HL-60 (cell line): Measurements from ENCODE around the gene VARS1.

ENCODE experiments used
- DNase-seq, 2 experiments: peaks; one replicate each; pipeline ENCODE4 v3.0.0-alpha.2; 2010 to 2020; ENCODE audit warnings: low read depth in 1 of 2, low spot score in 1 of 2
- H3K27ac ChIP-seq: fragments of 250-450 bp; sonication (Bioruptor Pico); replicated peaks from 2 replicates; pipeline ENCODE4 v1.5.1; 2020; ENCODE audit warnings: mild to moderate bottlenecking, moderate library complexity
- H3K27me3 ChIP-seq: fragments of 250-450 bp; sonication (Bioruptor Pico); 2 replicates; pipeline ENCODE4 v1.5.1; 2021; ENCODE audit warnings: mild to moderate bottlenecking, moderate library complexity; ENCODE audit not compliant: insufficient read depth, poor library complexity, severe bottlenecking
- H3K4me3 ChIP-seq: replicated peaks from 2 replicates; pipeline ENCODE4 v1.5.1; 2011; ENCODE audit warnings: mild to moderate bottlenecking, control low read depth, low read length; ENCODE audit not compliant: insufficient read depth
- GABPA ChIP-seq: IDR thresholded peaks from 2 replicates; pipeline ENCODE4 v1.6.1; 2012; ENCODE audit warnings: low read depth
- POLR2AphosphoS5 ChIP-seq: IDR thresholded peaks from 2 replicates; pipeline ENCODE4 v1.6.1; 2012; ENCODE audit warnings: low read depth
- REST ChIP-seq: IDR thresholded peaks from 2 replicates; pipeline ENCODE4 v1.6.1; 2012; ENCODE audit warnings: low read depth; ENCODE audit not compliant: insufficient replicate concordance
- SPI1 ChIP-seq: IDR thresholded peaks from 2 replicates; pipeline ENCODE4 v1.6.1; 2012; ENCODE audit warnings: low read depth, mild to moderate bottlenecking, borderline replicate concordance
- TF ChIP-seq, protein P1 (sequence below): IDR thresholded peaks from one replicate; pipeline ENCODE4 v1.5.1; 2011; ENCODE audit warnings: low read length, control low read depth, inconsistent platforms; ENCODE audit not compliant: insufficient read depth

Gene VARS1

DNA sequence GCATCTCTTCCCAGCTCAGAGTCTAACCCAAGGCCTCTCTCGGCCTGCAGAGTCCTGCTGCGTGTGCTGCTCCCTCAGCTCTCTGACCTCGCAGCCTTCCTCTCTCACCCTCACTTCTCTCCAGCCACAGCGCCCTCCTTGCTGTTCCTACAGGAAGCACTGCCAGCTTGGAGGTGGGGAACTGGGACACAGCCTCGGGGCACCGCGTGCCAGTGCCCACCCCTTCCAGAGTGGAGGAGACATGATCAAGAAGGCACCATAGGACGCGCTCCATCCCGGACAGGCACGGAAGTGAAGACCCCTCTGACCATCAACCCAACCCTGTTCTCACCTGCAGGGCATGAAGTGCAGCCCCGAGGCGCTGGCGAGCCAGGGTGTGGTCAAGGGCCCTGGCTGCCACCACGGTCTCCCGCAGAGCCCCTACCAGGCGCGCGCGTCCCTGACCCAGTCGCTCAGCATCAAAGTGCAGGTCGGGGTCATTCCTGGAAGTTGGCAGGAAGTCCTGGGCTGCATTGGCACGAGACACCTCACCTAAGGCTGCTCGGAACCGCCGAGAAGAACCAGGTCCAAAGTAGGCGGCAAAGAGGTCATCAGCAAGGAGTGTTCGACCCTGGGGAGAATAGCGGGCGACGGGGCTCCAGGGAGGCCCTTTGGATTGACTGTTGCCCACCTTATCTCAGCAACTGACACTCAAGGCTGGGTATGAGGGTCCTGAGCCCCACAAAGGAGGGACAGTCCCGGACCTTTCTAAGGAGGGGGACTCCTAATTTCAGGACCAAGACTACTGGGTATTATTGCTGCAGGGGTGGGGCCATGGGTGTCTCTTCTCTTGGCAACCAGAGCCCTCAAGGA lies 19.7 kb downstream of the VARS1 start:
- no peak overlapping the region for H3K4me3 ChIP-seq
- DNase-seq = no peak
- H3K27ac ChIP-seq = no peak overlapping the region
- TF ChIP-seq POLR2AphosphoS5 = no peak
- no peak for TF ChIP-seq SPI1
- TF ChIP-seq, protein P1, sequence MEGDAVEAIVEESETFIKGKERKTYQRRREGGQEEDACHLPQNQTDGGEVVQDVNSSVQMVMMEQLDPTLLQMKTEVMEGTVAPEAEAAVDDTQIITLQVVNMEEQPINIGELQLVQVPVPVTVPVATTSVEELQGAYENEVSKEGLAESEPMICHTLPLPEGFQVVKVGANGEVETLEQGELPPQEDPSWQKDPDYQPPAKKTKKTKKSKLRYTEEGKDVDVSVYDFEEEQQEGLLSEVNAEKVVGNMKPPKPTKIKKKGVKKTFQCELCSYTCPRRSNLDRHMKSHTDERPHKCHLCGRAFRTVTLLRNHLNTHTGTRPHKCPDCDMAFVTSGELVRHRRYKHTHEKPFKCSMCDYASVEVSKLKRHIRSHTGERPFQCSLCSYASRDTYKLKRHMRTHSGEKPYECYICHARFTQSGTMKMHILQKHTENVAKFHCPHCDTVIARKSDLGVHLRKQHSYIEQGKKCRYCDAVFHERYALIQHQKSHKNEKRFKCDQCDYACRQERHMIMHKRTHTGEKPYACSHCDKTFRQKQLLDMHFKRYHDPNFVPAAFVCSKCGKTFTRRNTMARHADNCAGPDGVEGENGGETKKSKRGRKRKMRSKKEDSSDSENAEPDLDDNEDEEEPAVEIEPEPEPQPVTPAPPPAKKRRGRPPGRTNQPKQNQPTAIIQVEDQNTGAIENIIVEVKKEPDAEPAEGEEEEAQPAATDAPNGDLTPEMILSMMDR = no peak
- TF ChIP-seq REST = no peak
- no peak for TF ChIP-seq GABPA
- H3K27me3 ChIP-seq = no peaks in the 10 kb centered on the region

DNA sequence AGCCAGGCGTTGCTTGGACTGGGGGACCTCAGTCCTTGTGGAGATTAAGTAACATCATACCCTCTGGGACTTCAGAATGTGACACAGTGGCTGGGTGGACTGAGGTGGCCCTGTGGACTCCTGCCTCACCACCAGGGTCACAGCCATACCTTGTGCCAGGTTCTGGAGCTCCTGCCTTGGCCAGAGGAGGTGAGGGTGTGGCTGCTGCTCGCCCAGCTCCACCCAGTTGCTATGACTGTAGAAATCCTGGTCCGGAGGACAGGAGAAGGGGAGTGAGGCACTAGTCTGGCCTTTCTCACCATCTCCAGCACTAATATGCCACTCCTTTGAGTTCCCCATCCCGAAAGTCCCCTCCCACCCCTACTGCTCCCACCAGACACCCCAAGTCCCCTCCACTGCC lies 20.4 kb downstream of the VARS1 start:
- TF ChIP-seq REST = no peak
- no peak for TF ChIP-seq SPI1
- no peak for TF ChIP-seq POLR2AphosphoS5
- no peak for TF ChIP-seq GABPA
- TF ChIP-seq, protein P1 = no peak
- H3K27ac ChIP-seq = no peak overlapping the region
- DNase-seq = no peak
- H3K4me3 ChIP-seq = no peak overlapping the region
- H3K27me3 ChIP-seq = no peaks in the 10 kb centered on the region

DNA sequence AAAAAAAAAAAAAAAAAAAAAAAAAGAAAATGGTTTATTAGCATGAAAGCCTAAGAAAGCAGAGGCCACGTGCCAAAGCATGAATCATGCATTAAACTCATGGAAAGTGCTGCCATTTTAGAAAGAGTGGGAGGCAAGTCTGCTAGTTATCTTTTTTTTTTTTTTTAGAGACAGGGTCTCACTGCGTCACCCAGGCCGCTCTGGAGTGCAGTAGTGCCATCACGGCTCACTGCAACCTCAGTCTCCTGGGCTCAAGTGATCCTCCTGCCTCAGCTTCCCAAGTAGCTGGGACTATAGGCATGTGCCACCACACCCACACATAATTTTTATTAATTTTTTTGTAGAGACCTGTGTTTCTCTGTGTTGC lies 23.6 kb downstream of the VARS1 start:
- no peak overlapping the region for H3K4me3 ChIP-seq
- DNase-seq = no peak
- TF ChIP-seq REST = no peak
- TF ChIP-seq SPI1 = no peak
- TF ChIP-seq, protein P1 = no peak
- no peak for TF ChIP-seq GABPA
- no peak for TF ChIP-seq POLR2AphosphoS5
- H3K27ac ChIP-seq = no peak overlapping the region
- H3K27me3 ChIP-seq = no peaks in the 10 kb centered on the region
